ENCODE results near the gene VSIR.

VSIR gene

DNA sequence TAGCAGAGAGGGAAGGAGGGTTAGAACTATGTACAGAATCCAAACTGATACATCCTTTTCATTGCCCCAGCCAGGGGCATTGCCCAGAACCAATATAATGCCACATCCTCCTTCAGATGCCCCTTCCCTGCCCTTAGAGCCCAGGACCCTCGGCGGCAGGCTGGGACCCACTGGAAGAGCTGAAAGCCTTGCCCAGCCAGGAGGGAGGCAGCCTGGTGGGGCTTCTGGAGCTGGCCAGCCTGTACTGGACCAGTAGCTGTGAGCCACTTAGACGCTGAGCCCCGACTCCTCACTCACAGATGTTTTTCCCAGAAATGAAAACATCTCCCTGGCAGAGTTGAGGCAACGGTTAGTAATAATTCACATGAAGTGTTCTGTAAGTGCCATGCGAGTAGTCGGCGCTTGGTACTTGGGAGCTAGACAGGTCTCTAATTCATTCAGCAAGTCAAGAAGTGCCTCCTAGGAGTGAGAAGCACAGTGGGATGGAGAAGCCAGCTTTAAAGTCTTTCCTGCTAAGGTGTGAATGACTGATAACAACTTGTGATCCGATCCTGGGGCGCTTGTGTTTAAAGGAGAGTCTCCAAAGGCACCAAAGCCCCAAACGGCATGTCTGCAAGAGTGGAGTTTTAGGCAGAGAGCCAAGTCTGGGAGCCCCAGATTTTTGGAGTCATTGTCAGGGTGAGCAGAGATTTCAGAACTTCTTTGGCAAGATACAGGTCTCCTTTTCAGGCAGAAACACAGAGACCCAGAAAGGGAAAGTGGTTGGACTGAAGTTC lies 9.8 kb downstream of the VSIR start:
- DNase-seq: no peak

DNA sequence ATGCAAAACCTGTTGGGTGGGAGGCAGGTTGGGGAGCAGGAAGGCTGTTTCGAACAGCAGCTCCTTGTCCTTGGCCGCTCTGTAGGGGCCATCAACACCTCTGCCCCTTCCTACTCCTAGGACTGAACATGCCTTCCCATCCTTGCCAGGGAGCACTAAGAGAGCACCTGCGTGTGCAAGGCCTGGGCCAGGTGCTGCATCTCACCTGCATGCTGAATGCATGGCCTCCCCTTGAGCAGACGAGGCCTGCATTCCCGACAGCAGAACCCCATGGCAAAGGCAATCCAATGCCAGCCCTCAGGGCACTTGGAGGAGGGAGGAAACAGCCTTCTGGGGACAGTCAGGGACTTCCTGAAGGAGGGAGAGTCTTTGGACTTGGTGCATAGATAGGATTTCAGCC lies 11.0 kb downstream of the VSIR start:
- DNase-seq: no peak

- DNase-seq: no peak
Observed at GRCh38 chr10:71761541-71762113, 11.7 kb downstream of the VSIR start.

GRCh38 chr10:71761105-71761511 lies 12.2 kb downstream of the VSIR start:
- DNase-seq: peak; percentile 46

GRCh38 chr10:71757399-71757922 lies 15.9 kb downstream of the VSIR start:
- no peak for DNase-seq

DNA sequence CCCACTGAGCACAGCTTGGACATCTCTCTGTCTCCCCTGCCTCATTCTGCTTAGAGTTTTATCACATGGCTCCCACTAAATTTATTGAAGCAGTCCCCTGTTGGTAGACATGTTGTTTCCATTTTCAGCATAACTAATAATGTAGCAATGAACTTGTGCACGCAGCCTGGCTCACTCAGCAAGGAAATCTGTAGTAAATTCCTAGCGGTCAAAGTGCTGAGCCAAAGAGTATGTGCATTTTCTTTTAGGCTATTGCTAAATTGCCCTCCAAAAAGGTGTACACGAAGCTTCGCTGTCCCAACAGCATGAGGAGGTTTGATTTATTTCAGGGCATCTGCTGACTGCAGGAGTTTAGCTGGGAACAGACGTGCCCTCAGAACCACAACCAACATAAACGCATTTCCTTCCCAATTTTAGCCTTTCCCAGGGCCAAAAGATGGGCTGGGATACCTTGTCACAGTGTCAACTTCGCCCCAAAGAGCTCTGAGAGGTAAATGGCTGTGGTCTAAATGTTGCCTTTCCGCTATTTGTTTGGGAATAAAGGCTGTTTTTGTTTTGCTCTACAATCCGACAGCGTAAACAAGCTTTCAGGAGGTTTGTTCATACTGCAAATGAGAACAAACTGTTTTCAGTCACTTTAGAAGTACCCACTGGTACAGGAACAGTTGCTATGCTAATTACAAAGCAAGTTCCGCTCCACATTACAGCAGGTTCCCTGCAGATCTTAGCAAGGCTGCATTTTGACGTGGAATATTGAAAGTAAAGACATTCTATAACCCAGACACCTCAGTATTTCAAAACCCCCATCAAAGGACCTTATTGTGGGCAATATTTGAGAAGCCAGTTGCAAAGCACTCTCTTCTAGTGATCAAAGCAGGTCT lies 16.8 kb downstream of the VSIR start:
- DNase-seq: no peak

GRCh38 chr10:71755179-71755879 lies 18.0 kb downstream of the VSIR start:
- no peak for DNase-seq

DNA sequence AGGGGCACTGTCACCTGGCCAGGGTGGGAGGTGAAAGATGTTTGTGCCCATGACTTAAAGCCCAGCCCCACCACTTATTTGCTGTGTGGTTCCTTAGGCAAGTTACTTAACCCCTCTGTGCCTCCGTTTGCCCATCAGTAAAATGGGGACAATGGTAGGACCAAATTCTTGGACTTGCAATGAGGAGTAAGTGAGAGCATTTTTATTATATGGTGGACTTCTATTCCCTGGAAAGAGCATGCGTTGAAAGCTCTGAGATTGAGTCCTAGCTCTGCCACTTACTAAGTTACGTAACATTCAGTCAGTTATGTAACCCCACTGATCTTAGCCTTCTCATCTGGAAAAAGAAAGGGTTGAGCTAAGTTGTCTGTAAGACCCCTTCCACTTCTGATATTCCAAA lies 18.8 kb downstream of the VSIR start:
- DNase-seq: no peak

DNA sequence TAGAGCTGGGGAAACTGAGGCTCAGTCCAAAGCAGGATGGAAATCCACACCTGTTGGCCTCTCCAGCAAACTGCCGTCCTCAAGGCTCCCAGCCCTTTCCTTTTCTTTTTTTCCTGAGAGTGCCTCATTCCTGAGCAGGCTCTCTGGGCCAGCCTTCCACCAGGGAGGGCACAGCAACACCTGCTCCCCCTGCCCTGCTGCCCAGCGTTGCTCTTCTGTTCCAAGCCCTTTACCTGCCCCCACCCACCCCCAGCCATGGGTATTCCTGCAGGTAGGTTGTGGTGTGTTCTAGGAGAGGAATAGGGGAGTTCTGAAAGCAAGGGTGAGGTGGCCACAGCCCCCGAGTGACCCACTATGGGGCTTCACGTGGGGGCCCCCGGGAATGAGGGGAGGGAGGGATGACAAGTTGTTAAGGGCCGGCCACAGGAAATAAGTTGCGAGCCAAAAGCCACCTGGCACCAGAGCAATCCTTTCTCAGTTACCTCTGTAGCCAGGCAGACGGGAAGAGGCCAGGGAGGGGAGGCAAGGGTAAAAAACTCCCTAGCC lies 19.3 kb downstream of the VSIR start:
- no peak for DNase-seq

DNA sequence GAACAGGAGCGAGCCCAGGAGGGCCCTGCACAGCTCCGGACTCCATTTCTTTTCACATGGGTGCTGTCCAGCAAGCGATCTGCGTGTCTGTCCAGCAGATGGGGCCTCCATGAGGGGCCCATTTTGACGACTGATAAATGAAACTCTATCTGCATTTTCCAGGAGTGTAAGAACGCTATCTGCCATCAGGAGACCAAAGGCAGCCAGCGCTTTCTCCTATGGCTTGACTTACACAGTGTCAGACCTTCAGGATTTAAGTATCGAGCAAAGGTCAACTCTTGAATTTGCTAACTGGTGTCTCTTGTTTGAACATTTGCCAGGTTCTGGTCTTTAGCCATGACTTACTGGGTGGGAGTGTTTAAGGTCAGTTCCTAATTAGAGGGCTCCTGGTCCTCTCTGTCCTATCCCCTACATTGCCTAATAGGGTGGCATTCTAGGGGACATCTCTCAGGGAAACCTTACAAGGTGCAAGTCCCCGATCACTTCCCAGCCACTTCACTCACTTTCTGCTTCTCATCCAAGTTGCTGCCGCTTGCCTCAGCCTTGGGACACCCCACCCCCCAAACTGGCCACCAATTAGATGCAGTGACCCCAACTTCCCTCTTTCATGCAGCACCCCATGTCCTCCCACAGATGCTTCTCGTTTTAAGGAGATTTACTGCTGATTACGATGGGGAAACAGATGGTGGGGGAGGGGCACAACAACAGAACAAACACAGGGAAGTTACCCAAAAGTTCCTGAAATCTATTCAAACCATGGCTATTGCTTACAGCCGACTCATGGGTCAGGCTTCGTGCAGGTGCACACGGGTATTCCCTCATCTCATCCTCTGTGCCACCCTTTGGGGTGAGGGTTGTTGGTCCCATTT lies 20.0 kb downstream of the VSIR start:
- no peak for DNase-seq

- no peak for DNase-seq
Observed at GRCh38 chr10:71752391-71753090, 20.8 kb downstream of the VSIR start.

DNA sequence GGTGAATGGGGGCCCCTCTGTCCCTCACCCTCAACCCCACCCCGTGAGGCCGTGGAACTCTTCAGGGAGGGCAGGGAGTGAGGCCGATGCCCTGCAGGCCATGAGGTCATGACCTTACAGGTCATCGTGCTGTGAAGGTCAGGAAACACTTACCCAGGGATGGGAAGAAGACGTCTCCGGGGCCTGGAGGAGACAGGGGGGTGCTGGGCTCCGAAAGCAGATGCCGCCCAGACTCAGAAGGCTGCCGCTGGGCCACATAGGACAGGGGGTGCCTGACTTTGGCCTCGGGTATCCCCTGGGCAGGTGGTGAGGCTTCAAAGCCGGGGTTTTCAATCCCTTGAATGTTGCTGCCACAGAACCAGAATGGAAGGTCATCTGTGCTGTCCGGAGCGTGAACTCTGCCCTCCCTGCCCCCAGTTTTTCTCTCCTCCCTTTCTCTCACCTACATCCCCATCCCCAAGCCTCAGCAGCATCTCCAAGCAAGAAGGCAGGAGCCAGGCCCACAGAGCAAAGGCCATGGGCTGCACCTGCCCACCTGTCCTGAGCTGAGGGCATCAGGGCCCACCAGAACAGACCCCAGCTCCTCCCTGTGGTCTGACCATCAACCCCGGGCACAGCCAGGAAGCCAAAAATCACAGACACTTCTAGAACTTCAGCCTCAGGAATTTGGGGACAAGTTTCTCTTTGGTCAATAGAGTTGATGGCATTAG lies 21.6 kb downstream of the VSIR start:
- DNase-seq: no peak

GRCh38 chr10:71750986-71751385 lies 22.3 kb downstream of the VSIR start:
- DNase-seq: no peak

DNA sequence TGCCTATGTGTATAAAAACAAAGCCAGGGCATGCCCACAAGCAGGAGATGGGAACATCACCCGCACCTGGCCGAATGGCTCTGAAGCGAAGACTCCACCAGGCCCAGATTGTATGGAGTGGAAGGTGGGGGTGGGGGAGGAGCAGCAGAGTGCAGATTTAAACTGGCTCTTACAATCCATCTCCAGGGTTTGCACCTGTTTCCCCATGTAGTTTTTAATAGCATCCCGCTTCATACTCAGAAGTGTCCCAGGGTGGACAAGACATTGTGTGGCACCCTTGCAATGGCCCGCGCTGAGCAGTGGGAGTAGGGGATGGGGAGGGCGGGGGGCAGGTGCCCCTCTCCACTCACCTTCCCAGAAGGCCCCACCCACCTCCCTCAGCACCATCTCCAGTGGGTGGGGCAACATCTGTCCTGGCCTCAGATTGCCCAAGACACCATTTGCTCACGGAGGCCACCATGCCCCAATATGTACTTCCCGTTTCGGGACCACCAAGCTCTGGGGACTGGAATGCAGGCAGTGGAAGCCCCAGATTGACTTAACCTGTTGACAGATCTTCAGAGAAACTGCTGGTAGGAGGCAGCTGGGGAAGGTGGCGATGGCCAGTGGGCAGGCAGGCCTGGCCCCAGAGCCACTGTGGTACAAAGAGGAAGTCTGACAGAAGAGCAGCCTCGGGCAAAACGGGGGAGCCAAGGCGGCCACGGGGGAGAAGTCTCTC lies 23.0 kb downstream of the VSIR start:
- DNase-seq: no peak

DNA sequence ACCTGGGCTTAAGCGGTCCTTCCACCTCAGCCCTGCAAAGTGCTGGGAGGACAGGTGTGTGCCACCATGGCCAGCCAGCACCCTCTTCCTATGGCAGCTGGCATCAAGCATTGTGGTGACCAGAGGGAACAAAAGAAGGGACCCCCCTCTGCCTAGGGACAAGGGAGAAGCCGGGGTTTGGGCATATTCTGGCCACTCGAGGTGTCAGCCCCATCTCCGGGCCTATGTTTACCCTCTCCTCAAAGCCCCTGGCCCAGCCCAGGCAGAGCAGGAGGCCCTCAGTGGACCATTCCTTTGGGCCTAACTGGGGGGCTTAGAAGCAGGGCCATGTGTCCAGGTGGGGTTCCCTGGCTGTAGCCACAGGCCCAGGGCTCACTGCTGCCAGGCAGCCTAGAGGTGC lies 23.9 kb downstream of the VSIR start:
- DNase-seq: no peak

- peak; percentile 52 for DNase-seq
Observed at GRCh38 chr10:71748671-71749191, 24.6 kb downstream of the VSIR start.

- no peak for DNase-seq
Observed at GRCh38 chr10:71747551-71748523, 25.5 kb downstream of the VSIR start.

DNA sequence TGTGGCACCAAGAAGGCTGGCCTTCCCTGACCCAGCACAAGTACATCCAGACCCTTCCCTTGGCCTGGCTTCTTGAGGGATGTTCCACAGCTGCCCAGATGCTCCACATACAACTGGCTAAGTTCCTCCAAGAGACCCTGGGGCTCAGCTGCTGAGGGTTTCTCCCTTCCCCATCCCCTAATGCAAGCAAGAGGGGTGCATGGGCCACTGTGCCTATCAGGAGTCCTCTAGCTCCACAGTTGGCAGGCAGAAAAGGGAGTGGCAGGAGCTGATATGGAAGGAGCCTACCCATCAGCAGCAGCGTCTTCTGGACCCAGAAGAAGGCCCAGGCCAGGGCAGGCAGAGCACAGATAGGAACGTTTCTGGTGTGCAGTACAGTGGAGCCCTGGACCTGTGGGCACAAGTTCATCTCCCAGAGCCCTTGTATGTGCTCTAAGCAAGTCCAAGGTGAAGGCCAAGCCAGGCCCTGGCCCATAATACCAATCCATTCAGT lies 26.2 kb downstream of the VSIR start:
- no peak for DNase-seq

Measured in activated CD4-positive, alpha-beta T cell treated with anti-CD3 and anti-CD28 coated beads for 1 hour (primary cell).